IgD-negative memory B cell (primary cell): Measurements from ENCODE around the gene SLC27A5. TPM values are rescaled to one million over a fixed set of nuclear protein-coding genes. Genes with fewer than 3 reads are reported as not detected.
"Not testable (repeated sequence)": the region's sequence is repeated elsewhere in the genome, so short reads cannot be mapped to it uniquely, and the experiment has no call there.

Experiments used
- H3K27ac Mint-ChIP-seq, 3 donors: one replicate each; pipeline ENCODE4 v1.8.0; 2020 to 2022; ENCODE audit warnings: mild to moderate bottlenecking in 3 of 3, mixed read lengths in 3 of 3, moderate library complexity in 1 of 3
- H3K27me3 Mint-ChIP-seq: one replicate; pipeline ENCODE4 v1.8.0; 2021; ENCODE audit warnings: mixed read lengths
- H3K36me3 Mint-ChIP-seq: one replicate; pipeline ENCODE4 v1.8.0; 2020; ENCODE audit warnings: mild to moderate bottlenecking, mixed read lengths
- H3K4me1 Mint-ChIP-seq, 3 donors: one replicate each; pipeline ENCODE4 v1.8.0; 2020 to 2022; ENCODE audit warnings: mixed read lengths in 3 of 3, mild to moderate bottlenecking in 1 of 3
- H3K4me3 Mint-ChIP-seq, 4 donors: one replicate each; pipeline ENCODE4 v1.8.0; 2020 to 2022; ENCODE audit warnings: mild to moderate bottlenecking in 4 of 4, mixed read lengths in 4 of 4, moderate library complexity in 3 of 4
- H3K9me3 Mint-ChIP-seq, 3 donors: one replicate each; pipeline ENCODE4 v1.8.0; 2020 to 2021; ENCODE audit warnings: mixed read lengths in 3 of 3, mild to moderate bottlenecking in 1 of 3
- polyA plus RNA-seq: library from polyadenylated mRNA; unstranded; fragments of 300-500 nt; fragmentation: Illumina TruSeq; gene quantifications from one replicate; pipeline ENCODE4 v1.2.3, GENCODE V29; 2021

The SLC27A5 gene
- polyA plus RNA-seq, 1 donor from 2014 or later: 10.3 TPM

DNA sequence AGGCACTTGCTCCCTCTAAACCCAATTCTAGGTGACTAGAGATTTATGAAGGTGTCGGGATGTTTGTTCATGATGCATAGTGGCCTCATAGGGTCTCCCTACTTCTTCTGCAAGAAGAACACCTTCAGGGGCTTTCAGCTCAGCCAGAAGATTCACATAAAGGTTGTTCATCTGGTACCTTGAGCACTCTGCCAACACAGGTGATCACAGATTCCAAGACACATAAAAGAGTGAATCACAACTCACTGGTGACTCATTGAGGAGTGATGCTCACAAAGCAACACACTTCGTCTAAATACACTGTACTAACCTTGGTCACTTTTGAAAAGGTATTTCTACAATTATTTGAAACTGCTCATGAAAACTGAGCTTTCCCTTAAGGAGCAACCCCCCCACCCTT, 51.8 kb downstream of the SLC27A5 start:
- no peaks in the 10 kb centered on the region for H3K27me3 Mint-ChIP-seq
- no peak overlapping the region for H3K4me3 Mint-ChIP-seq
- H3K4me1 Mint-ChIP-seq: peaks cover 0 to 3% (median 2%) of the 10 kb centered on the region in 3 donors
- H3K27ac Mint-ChIP-seq: no peak overlapping the region
- no peaks in the 10 kb centered on the region for H3K9me3 Mint-ChIP-seq
- H3K36me3 Mint-ChIP-seq: peaks cover 11% of the 10 kb centered on the region

DNA sequence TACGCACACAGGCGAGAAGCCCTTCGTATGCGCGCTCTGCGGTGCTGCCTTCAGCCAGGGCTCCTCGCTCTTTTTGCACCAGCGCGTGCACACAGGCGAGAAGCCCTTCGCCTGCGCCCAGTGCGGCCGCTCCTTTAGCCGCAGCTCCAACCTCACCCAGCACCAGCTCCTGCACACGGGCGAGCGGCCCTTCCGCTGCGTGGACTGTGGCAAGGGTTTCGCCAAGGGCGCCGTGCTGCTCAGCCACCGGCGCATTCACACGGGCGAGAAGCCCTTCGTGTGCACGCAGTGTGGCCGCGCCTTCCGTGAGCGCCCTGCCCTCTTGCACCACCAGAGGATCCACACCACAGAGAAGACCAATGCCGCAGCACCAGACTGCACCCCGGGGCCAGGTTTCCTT, 55.7 kb downstream of the SLC27A5 start:
- peaks cover 0 to 1% (median 0%) of the 10 kb centered on the region in 3 donors for H3K9me3 Mint-ChIP-seq
- H3K27me3 Mint-ChIP-seq: peaks cover 1% of the 10 kb centered on the region
- no peak overlapping the region for H3K27ac Mint-ChIP-seq
- peaks cover 14% of the 10 kb centered on the region for H3K36me3 Mint-ChIP-seq
- peaks cover 3 to 12% (median 10%) of the 10 kb centered on the region in 3 donors for H3K4me1 Mint-ChIP-seq
- H3K4me3 Mint-ChIP-seq: no peak overlapping the region

GRCh38 chr19:58455306-58455705, 56.5 kb downstream of the SLC27A5 start:
- Mint-ChIP-seq H3K27ac (no peak overlapping the region), H3K4me3 (peak overlapping the region in 1 of 4 donors; percentile 26), H3K36me3 (peaks cover 14% of the 10 kb centered on the region), H3K4me1 (peaks cover 10 to 18% (median 14%) of the 10 kb centered on the region in 3 donors), H3K9me3 (peaks cover 0 to 1% (median 0%) of the 10 kb centered on the region in 3 donors), H3K27me3 (peaks cover 2% of the 10 kb centered on the region)

DNA sequence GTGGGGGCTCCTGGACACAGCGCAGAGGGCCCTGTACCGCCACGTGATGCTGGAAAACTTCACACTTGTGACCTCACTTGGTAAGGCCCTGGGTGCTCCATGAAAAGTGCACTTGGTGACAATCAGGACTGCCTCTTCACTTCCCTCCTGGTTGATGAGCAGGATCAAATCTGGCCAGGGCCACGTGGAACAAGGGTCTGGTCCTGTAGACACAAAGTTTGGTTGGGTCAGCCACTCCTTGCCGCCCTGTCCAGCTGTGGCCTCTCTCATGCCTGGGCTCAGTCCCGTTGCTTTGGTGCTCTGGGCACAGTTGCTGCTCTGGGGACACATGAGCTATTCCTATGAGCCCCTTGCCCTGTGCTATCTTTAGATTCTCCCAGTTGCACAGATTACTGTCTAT, 58.0 kb downstream of the SLC27A5 start:
- H3K4me1 Mint-ChIP-seq: peaks cover 10 to 18% (median 14%) of the 10 kb centered on the region in 3 donors
- peak overlapping the region in 3 of 4 donors; percentile 69 to 95 (median 78) for H3K4me3 Mint-ChIP-seq
- peak overlapping the region in 1 of 3 donors; percentile 37 for H3K27ac Mint-ChIP-seq
- peaks cover 12% of the 10 kb centered on the region for H3K36me3 Mint-ChIP-seq
- H3K27me3 Mint-ChIP-seq: peaks cover 2% of the 10 kb centered on the region
- H3K9me3 Mint-ChIP-seq: peaks cover 0 to 1% (median 0%) of the 10 kb centered on the region in 3 donors

GRCh38 chr19:58451358-58452101, 60.3 kb downstream of the SLC27A5 start, which contains the start of gene ZNF324B:
TSS of gene ZNF324B (plus strand) at chr19:58451622. CDS start at chr19:58453702, 2,080 bp downstream.
- Mint-ChIP-seq H3K36me3 (peaks cover 3% of the 10 kb centered on the region), H3K4me1 (peaks cover 10 to 15% (median 11%) of the 10 kb centered on the region in 3 donors), H3K27ac (peak within 1 kb of the TSS in 2 of 3 donors; percentile 80 to 87), H3K27me3 (peaks cover 10% of the 10 kb centered on the region), H3K9me3 (peaks cover 3 to 6% (median 4%) of the 10 kb centered on the region in 3 donors), H3K4me3 (peak within 1 kb of the TSS; percentile 82 to 95 (median 92))

GRCh38 chr19:58450856-58451357, 60.9 kb downstream of the SLC27A5 start:
- Mint-ChIP-seq H3K4me1 (peaks cover 10 to 15% (median 11%) of the 10 kb centered on the region in 3 donors), H3K27ac (peak overlapping the region in 2 of 3 donors; percentile 80 to 87), H3K36me3 (peaks cover 3% of the 10 kb centered on the region), H3K27me3 (peaks cover 14% of the 10 kb centered on the region), H3K4me3 (peak overlapping the region; percentile 82 to 95 (median 92)), H3K9me3 (peaks cover 3 to 6% (median 6%) of the 10 kb centered on the region in 3 donors)

GRCh38 chr19:58449980-58450379, 61.8 kb downstream of the SLC27A5 start:
- Mint-ChIP-seq H3K4me3 (peak overlapping the region in 1 of 4 donors; percentile 95), H3K4me1 (peaks cover 10 to 15% (median 11%) of the 10 kb centered on the region in 3 donors), H3K27ac (peak overlapping the region in 1 of 3 donors; percentile 87), H3K27me3 (peaks cover 14% of the 10 kb centered on the region)
- H3K36me3 Mint-ChIP-seq, H3K9me3 Mint-ChIP-seq: not testable (repeated sequence)

GRCh38 chr19:58448860-58449259, 62.9 kb downstream of the SLC27A5 start:
- not testable (repeated sequence) for H3K27ac Mint-ChIP-seq, H3K36me3 Mint-ChIP-seq, H3K9me3 Mint-ChIP-seq
- Mint-ChIP-seq H3K27me3 (peaks cover 18% of the 10 kb centered on the region), H3K4me3 (peak overlapping the region in 1 of 4 donors; percentile 4), H3K4me1 (peaks cover 10 to 15% (median 11%) of the 10 kb centered on the region in 3 donors)

Other genes starting within 250 kb of the SLC27A5 start
- 0.98 TPM for gene ZNF8, start 233.0 kb downstream of the SLC27A5 start, polyA plus RNA-seq
- 76.1 TPM for gene ERVK3-1, start 206.6 kb downstream of the SLC27A5 start, polyA plus RNA-seq
- 2.9 TPM for gene ZSCAN22, start 185.0 kb downstream of the SLC27A5 start, polyA plus RNA-seq
- gene A1BG, start 158.5 kb downstream of the SLC27A5 start, polyA plus RNA-seq: 70.2 TPM
- 2.1 TPM for gene ZNF497, start 149.2 kb downstream of the SLC27A5 start, polyA plus RNA-seq
- 8.0 TPM for gene ZNF837, start 131.0 kb downstream of the SLC27A5 start, polyA plus RNA-seq
- gene RPS5, start 124.7 kb downstream of the SLC27A5 start, polyA plus RNA-seq: 1,545 TPM
- not detected for gene RNF225, start 116.3 kb downstream of the SLC27A5 start, polyA plus RNA-seq
- gene ZNF584, start 103.3 kb downstream of the SLC27A5 start, polyA plus RNA-seq: 3.5 TPM
- 0.53 TPM for gene ZNF132, start 71.8 kb downstream of the SLC27A5 start, polyA plus RNA-seq
- 1.6 TPM for gene ZNF324B, start 60.4 kb downstream of the SLC27A5 start, polyA plus RNA-seq
- 12.4 TPM for gene ZNF324, start 44.9 kb downstream of the SLC27A5 start, polyA plus RNA-seq
- 6.7 TPM for gene ZNF446, start 35.6 kb downstream of the SLC27A5 start, polyA plus RNA-seq
- 7.6 TPM for gene ZBTB45, start 7.8 kb upstream of the SLC27A5 start, polyA plus RNA-seq
- 38.9 TPM for gene TRIM28, start 32.1 kb upstream of the SLC27A5 start, polyA plus RNA-seq
- gene CHMP2A, start 43.1 kb upstream of the SLC27A5 start, polyA plus RNA-seq: 160 TPM
- gene UBE2M, start 46.6 kb upstream of the SLC27A5 start, polyA plus RNA-seq: 10.0 TPM
- 11.5 TPM for gene MZF1, start 61.3 kb upstream of the SLC27A5 start, polyA plus RNA-seq